Measurements from ENCODE around the gene MMP11.

MMP11 gene

GRCh38 chr22:23832226-23833016, 59.8 kb downstream of the MMP11 start:
- DNase-seq, result no peak

- no peak for DNase-seq
Measured at GRCh38 chr22:23833017-23833751, 60.5 kb downstream of the MMP11 start.

All from left hindlimb (tissue), 1 donor.